NOMO-1 treated with DMSO at 0.1 percent for 48 hours (cell line): ENCODE measurements around the gene AGTR1.
A peak's percentile ranks its signal among the peaks of the same experiment; 100 is the strongest.
"Not testable (repeated sequence)": the region's sequence is repeated elsewhere in the genome, so short reads cannot be mapped to it uniquely, and the experiment has no call there.

Source experiments
- DNase-seq: peaks from one replicate; lab custom pipeline; 2025; ENCODE audit not compliant: unreplicated experiment; lab: John Stamatoyannopoulos, UW

AGTR1 gene

GRCh38 chr3:148717885-148718561 lies 20.3 kb downstream of the AGTR1 start:
- DNase-seq = no peak

- no peak for DNase-seq
These were observed 21.5 kb downstream of the AGTR1 start for GRCh38 chr3:148718982-148719862.

GRCh38 chr3:148720873-148721272 lies 23.2 kb downstream of the AGTR1 start:
- DNase-seq = no peak

- DNase-seq = no peak
These were observed 25.9 kb downstream of the AGTR1 start for GRCh38 chr3:148723631-148724030.

DNA sequence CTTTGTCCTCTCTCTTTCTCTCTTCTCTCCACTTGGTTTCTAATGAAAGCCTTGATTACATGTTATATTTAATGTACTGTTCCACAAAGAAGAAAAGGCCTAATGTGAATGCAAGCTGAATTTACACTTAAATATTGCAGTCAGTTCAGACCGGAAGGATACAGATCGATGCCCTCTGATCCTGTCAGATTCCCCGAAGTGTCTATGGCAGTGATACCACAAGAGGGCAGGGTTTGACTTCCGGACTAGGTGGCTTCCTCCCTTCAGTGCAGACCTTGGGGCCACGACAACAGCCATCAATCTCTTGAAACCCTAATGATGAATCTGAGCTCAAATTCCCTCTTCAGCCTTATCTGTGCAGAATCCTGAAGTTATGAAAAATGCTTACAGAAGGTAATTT lies 29.5 kb downstream of the AGTR1 start:
- peak; percentile 79 for DNase-seq

- no peak for DNase-seq
These were observed 31.1 kb downstream of the AGTR1 start for GRCh38 chr3:148728753-148729152.

DNA sequence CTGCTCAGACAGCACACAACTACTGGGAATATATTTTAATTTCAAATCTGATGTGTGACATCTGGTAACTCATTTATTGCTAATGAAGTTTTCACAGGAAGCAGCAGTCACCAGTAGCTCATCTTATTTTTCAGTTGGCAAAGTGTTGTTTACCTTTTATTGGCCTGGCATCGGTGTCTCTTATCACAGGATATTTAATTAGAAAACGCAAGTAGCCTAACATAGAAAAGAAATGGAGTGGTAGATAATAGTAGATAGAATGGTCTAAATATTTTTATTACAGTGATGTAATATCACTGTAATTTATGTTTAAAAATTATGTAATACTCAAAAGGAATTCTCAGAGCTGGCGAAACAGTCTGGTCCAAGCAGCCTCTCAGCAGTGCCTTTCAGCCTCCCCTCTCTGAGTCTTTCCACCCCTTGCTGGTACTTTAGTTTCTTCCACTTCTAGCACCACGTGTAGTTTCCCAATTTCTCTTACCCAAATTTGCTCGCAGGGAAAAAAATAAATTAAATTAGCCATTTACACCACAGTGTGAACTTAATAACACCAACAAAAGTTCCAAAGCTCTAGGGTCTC lies 31.9 kb downstream of the AGTR1 start:
- DNase-seq = no peak

- DNase-seq = no peak
These were observed 33.0 kb downstream of the AGTR1 start for GRCh38 chr3:148730676-148731075.

DNA sequence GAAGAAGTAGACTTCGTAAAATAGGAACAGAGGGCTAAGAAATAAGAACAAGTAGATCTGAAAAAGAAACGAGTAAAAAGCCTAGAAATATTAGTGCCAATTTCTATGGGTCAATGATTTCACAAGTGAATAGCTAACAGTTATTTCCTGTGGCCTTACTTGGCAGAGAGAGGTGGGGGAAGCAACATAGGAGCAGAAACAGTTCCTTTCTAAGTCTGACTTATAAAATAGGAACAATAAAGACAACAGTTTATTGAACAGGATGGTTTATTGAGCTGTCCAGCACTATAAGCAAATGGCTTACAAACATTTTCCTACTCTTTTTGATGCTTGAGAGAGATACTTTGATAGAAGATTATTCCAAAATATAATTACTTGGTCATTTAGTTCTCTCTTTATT lies 37.9 kb downstream of the AGTR1 start:
- peak; percentile 54 for DNase-seq

GRCh38 chr3:148736086-148736485 lies 38.4 kb downstream of the AGTR1 start:
- DNase-seq = no peak

GRCh38 chr3:148737104-148737530 lies 39.4 kb downstream of the AGTR1 start:
- peak; percentile 30 for DNase-seq

GRCh38 chr3:148739720-148740119 lies 42.0 kb downstream of the AGTR1 start:
- DNase-seq = no peak

DNA sequence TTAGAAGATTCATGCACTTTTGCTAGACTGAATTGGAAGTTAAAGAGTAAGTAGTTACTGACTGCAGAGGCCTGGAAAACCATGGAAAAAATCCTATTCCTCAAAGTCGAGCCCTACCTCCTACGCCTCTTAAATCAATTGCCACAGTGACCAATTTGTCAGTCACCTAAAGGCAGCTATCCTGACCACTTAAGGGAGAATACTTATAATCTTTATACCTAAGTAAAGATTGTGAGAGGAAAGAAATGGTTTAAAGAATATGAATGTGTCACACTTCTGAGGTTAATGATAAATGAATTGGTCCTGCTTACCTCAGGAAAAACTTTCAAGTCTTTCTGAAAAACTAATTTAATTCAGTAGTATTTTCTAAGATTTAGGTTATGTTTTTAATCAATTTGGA lies 42.6 kb downstream of the AGTR1 start:
- DNase-seq = no peak

- no peak for DNase-seq
These were observed 43.5 kb downstream of the AGTR1 start for GRCh38 chr3:148741219-148741618.

DNA sequence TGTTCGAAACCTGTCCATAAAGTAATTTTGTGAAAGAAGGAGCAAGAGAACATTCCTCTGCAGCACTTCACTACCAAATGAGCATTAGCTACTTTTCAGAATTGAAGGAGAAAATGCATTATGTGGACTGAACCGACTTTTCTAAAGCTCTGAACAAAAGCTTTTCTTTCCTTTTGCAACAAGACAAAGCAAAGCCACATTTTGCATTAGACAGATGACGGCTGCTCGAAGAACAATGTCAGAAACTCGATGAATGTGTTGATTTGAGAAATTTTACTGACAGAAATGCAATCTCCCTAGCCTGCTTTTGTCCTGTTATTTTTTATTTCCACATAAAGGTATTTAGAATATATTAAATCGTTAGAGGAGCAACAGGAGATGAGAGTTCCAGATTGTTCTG lies 44.4 kb downstream of the AGTR1 start:
- no peak for DNase-seq

DNA sequence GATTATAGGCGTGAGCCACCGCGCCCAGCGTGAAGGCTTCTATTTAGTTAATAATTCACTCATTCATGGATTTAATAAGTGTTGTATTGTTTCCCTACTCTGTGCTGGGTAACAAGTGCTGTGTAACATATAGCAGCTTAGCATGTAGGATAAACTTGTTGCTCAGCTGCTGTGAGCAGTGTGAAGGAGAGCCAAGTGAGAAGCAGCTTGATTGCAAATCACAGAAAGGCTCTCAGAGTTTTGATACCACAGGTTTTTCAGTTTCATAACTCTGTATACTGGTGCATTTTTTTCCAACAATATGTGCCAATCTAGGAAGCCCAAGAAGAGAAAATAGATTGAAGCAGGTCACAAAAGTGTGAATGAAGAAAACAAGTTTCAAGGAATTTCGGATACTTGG lies 48.4 kb downstream of the AGTR1 start:
- no peak for DNase-seq

DNA sequence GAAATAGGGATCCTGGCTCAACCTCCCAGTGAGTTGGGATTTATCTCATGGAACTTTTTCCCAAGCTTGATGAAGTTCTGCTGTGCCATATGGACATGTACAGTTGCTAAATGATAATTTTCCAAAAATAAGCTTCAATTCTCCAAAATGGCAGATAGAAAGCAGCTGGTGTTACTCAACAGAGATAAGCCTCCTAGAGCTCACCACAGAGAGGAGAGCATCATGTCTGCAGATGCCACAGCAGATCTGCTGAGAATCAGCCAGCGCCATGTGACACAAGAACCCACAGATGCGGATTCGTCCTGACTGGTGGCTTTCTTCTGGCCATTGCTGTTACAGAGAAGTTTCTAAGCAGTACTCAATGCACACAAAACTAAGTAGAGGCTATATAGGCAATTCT lies 50.6 kb downstream of the AGTR1 start:
- DNase-seq = no peak

DNA sequence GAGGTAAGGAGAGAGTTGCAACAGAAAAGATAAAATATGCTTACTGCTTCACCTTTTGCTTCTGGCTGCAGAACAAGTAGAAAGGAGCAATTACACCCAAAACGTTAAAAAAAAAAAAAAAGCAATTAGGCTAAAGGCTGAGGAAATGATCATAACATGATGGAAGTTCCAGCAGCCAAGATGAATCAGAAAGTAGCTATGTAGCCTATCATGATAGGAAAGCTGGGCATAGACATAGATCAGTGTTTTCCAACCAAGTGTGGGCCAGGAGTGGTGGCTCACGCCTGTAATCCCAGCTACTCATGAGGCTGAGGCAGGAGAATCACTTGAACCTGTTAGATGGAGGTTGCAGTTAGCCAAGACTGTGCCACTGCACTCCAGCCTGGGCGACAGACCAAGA lies 52.6 kb downstream of the AGTR1 start:
- no peak for DNase-seq

GRCh38 chr3:148751461-148751860 lies 53.8 kb downstream of the AGTR1 start:
- no peak for DNase-seq

- not testable (repeated sequence) for DNase-seq
These were observed 55.7 kb downstream of the AGTR1 start for GRCh38 chr3:148753385-148753784.

DNA sequence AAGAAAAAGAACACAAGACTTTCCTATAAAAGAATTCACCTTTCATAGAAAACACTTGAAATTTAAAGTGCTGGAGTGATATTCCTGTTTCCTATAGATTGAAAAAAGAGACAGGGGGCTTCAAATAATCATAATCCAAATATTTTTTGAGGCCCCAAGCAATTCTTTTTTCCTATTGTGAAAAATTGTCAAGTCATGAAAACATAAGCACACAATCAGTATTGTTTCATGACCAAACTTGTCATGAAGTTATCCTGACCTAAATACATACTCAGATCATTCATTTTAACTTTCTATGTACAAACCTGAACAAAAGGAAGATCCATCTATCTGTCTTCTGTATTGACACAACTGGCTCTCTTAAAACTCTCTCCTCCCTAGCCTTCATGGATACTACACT lies 57.9 kb downstream of the AGTR1 start:
- DNase-seq = no peak

- peak; percentile 76 for DNase-seq
These were observed 58.6 kb downstream of the AGTR1 start for GRCh38 chr3:148756311-148756710.
